Stimulated activated CD8-positive, alpha-beta memory T cell treated with anti-CD3 and anti-CD28 coated beads, Interleukin-12 subunit alpha, Interleukin-12 subunit beta, amount 100 ng/mL, for 24 hours (primary cell): ENCODE results near the gene LMOD1.
A peak's percentile ranks its signal among the peaks of the same experiment; 100 is the strongest.
"Not testable (repeated sequence)": the region's sequence is repeated elsewhere in the genome, so short reads cannot be mapped to it uniquely, and the experiment has no call there.

Source experiments
- DNase-seq: peaks from one replicate; pipeline ENCODE4 v3.0.0-alpha.2; 2020; ENCODE audit errors: extremely low read depth

Gene LMOD1

DNA sequence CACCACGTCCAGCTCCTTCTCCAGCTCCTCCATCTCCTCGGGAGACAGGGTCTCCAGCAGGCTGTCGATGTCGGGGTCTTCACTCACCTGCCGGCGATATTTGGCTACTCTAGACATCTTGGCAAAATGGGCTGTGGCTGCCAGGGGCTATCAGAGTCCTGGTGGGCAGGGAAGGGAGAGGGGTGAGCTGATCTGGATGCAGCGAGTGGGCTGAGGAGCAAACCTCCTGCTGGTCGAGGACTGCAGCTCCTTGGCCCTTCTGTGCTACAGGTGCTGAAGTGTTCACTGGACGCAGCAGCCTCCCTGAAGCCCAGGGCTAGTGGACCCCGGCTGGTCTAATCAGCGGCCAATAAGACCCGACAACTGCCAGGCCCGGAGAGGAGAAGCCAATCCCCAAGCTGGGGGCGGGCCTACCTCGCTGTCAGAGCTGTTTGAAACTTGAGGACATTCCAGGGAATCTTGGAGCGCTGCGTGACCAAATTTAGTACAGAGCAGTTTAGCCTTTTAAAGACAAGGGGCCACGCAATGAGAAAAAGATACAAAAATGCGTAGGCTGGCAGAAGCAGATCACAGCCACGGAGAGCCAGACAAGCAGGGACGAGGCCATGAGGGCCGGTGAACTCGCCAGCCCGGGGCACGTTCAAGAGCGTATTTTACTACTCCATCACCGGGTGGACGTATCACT lies at the start of gene LMOD1:
LMOD1 (minus strand) TSS at position 325 of the 685 bp plus-strand sequence; CDS start at position 117, 208 bp downstream.
- no peak for DNase-seq

DNA sequence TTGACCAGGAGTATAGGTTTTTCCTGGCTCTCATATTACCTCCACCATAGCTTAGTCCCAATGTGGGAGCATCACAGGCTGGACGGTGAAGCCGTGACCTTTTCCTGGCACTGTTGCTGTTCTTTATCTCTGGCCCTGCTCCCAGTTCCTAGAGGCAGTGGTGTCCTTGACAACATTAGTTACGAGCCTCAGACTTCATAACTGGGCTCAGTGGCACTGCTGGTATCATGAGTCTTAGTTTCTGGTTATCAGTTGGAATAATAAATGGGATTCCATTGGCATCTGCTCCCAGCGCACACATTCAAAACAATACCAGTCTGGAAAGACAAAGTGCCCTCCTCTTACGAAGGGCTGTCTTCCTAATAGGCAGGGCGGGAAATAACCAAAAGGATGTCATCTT lies 44.1 kb upstream of the LMOD1 start:
- DNase-seq = no peak

DNA sequence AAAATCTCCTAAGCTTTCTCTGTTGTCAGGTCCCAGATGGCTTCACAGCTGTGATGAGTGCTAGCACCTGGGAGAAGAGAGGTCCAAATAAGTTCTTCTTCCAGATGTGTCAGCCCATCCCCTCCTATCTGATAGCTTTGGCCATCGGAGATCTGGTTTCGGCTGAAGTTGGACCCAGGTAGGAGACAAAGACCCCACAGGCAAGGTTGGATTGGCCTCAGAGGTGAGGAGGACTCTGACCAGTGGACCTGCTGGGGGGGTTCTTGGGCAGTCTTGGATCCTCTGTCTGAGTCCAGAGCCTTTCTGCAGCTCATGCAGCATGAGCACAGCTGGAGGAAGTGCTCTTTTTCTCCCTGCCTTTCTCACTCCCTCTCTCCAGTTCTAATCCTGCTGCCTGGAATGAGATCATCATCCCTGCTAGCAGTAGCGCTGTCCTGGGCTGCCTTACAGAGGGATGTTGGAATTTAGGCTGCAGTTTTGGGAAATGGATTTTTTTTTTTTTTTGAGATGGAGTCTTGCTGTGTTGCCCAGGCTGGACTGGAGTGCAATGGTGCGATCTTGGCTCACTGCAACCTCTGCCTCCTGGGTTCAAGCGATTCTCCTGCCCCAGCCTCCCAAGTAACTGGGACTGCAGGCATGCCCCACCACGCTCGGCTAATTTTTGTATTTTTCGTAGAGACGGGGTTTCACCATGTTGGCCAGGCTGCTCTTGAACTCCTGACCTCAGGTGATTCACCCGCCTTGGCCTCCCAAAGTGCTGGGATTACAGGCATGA lies 43.2 kb upstream of the LMOD1 start:
- no peak for DNase-seq

DNA sequence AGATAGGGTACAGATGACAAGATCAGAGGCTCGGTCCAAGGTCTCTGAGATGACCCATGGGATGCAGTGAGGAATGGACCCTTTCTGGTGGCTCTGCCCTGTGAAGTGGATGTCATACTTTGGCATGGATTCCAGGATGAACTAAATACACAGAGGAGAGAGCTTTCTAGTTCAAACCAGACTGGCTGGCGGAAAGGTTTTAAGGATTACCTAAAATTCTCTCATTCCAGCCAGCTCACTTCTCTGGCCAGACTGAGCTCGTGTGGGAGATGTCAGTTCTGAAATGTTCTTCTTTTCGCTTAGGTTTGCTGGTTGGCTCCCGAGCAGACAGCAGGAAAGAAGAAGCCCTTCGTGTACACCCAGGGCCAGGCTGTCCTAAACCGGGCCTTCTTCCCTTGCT lies 42.3 kb upstream of the LMOD1 start:
- no peak for DNase-seq

DNA sequence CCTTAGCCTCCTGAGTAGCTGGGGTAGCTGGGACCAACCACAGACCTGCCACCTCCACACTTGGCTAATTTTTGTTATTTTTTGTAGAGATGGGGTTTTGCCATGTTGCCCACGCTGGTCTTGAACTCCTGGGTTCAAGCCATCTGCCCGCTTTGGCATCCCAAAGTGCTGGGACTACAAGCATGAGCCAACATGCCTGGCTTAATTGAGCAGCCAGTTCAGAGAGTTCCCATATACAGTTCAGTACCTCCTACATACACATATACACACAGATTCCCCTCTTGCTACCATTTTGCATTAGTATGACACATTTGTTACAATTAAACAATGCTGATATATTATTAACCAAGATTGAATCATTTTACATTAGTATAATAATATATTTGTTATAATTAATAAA lies 39.0 kb upstream of the LMOD1 start:
- no peak for DNase-seq

DNA sequence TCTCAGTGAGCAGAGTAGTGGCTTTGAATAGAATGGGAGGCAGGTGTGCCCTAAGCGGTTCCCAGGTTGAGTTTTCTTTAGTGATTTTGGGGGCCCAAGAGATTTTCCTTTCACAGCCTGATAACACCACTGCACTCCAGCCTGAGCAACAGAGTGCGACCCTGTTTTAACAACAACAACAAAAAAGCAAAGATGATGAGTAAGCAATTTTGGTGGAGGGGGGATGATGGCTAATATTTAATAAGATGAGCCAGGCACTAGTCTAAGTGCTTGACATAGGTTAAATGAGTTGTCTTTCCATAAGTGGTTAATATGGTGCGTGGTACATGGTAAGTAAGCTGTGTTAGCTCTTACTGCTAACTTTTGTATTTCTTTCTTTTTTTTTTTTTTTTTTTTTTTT lies 38.1 kb upstream of the LMOD1 start:
- DNase-seq = no peak

DNA sequence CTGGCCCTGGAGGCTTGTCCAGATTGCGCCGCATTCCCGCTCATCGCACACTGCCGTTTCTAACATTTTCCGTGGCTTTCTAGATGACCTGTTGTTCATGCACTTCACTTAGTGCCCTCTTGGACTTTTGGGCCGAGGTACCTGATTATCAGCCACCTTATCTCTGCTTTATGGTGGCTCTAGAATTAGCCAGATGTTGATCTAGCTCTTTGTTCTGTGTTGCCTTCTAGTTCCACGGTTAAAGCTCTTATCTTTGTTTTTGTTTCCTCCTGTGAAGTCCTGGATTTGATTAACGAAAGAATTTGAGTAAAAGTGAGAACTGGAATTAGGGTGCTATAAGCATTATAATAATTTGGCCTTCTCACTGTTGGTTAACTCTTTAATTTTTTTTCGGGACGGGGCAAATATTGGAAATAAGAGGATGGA lies 37.0 kb upstream of the LMOD1 start:
- DNase-seq = no peak

DNA sequence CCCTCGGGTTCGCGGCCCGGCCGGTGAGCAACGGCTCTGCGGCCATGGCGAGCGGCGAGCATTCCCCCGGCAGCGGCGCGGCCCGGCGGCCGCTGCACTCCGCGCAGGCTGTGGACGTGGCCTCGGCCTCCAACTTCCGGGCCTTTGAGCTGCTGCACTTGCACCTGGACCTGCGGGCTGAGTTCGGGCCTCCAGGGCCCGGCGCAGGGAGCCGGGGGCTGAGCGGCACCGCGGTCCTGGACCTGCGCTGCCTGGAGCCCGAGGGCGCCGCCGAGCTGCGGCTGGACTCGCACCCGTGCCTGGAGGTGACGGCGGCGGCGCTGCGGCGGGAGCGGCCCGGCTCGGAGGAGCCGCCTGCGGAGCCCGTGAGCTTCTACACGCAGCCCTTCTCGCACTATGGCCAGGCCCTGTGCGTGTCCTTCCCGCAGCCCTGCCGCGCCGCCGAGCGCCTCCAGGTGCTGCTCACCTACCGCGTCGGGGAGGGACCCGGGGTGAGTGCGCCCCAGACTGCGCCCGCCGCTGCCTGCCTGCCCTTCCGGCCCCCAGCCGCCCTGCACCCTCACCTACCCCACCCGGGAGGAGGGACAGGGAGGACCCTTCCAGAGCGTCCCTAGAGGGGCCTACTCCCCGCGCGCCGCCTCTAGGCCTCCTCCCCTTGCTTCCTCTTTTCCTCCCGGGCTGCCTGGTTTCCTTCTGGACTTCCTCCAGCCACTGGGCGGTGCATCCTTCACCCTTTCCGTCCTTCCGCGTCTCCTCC lies 36.5 kb upstream of the LMOD1 start, which contains the start of gene RNPEP:
RNPEP (plus strand) TSS at position 26 of the 757 bp plus-strand sequence; CDS start at position 45, 19 bp downstream.
- DNase-seq = no peak

DNA sequence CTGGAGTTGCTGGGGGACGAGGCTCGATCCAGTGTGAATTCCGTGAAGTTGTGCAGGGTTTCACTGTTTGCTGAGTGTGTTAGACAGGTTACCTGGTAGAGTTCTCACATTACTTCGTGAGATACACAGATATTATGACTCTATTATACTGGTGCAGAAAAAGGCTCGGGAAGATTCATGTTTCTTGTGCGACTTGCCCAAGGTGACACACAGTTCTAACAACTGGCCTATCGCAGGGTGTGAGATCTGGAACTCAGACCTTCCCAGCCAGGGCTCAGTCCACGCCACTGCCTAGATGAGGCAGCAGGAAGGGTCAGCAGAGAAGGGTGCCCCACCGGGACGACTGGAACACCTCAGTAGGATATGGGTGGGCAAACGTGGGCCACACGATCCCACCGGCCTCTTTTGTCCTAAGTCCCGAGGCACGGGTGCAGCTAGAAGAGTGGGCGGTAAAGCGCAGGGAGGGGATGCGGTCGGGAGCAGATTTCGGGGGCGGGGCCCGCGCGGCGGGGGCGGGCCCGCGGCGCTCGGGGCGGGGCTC lies 35.8 kb upstream of the LMOD1 start:
- DNase-seq = peak; percentile 32

DNA sequence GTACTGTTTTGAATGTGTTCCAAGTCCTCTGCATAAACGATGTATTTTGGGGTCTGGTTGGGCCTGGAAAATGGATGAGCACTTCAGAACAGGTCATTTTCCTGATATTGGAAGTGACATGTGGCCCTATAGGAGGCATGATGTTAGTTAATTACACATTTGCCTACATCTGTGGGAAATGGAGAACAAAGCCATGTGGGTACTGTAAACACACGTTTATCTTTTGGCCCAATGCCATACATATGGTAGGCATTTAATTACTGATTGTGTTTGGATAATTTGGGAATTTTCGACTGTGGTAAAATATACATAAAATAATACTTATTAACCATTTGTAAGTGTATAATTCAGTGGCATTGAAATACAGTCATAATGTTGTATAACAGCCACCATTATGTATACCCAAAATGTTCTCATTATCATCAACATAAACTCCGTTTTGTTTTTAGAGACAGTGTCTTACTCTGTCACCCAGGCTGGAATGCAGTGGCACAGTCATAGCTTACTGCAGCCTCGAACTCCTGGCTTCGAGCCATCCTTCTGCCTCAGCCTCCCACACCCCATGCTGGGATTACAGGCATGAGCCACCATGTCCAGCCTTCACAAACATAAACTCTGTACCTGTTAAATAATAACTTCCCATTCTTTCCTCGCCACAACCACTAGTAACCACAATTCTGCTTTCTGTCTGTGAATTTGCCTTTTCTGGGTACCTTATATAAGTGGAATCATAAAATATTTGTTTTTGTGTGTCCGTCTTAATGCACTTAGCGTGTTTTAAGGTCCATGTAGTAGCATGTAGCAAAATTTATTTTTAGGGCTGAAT lies 24.2 kb upstream of the LMOD1 start:
- no peak for DNase-seq

DNA sequence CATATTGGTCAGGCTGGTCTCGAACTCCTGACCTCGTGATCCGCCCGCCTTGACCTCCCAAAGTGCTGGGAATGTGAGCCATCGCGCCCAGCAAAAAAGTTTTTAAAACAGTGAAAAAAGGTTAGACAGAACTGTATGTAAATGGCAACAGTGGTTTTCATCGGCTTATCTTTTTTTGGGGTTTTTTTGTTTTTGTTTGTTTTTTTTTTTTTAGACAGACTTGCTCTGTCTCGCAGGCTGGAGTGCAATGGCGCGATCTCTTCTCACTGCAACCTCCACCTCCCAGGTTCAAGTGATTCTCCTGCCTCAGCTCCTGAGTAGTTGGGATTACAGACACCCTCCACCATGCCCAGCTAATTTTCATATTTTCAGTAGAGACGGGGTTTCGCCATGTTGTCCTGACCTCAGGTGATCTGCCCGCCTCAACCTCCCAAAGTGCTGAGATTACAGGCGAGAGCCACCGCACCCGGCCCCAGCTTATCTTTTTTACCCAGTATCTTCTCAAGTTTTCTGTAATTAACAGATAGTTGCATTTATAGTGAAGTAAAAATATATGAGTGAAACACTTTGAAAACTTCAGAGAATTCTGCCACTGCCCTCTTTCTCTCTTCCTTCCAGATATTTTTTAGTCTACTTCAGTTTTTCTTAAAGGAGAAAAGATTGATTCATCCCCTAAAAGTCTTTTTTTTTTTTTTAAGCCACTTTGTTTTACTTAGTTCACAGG lies 22.0 kb upstream of the LMOD1 start:
- DNase-seq = no peak

DNA sequence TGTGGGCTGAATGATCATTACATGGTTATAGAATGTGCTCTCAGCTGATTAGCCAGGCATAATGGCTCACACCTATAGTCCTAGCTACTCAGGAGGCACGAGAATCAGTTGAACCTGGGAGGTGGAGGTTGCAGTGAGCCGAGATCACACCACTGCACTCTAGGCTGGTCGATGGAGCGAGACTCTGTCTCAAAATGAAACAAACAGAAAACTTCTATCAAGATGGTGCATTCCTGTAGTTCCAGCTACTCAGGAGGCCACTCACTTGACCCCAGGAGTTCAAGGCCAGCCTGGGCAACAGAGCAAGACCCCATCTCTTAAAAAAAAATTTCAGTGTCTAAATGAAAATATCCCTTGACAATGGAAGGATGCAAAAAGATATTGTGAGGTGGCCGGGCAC lies 19.8 kb upstream of the LMOD1 start:
- no peak for DNase-seq

DNA sequence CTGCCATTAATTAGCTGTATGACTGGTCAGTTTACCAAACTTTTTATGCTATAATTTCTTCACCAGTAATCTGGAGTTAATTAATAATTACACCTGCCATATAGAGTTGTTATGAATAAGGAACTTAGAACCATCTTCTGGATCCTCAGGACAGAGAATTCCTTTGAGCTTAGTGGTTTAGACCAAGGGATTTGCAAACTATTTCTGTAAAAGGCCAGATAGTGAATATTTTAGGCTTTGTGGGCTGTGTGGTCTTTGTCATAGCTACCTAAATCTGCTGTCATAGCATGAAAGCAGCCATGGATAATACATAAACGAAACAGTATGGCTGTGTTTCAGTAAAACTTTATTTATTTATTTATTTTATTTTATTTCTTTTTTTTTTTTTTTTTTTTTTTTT lies 17.9 kb upstream of the LMOD1 start:
- DNase-seq = no peak

DNA sequence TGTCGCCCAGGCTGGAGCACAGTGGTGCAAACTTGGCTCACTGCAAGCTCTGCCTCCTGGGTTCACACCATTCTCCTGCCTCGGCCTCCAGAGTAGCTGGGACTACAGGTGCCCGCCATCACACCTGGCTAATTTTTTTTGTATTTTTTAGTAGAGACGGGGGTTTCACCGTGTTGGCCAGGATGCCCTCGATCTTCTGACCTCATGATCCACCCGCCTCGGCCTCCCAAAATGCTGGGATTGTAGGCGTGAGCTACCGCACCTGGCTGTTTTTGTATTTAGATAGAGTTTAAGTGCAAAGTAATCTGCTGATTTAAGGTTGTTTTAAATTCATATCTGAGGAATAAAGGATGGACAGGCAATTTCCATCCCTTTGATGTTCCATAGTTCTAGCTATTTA lies 16.0 kb upstream of the LMOD1 start:
- DNase-seq = not testable (repeated sequence)

DNA sequence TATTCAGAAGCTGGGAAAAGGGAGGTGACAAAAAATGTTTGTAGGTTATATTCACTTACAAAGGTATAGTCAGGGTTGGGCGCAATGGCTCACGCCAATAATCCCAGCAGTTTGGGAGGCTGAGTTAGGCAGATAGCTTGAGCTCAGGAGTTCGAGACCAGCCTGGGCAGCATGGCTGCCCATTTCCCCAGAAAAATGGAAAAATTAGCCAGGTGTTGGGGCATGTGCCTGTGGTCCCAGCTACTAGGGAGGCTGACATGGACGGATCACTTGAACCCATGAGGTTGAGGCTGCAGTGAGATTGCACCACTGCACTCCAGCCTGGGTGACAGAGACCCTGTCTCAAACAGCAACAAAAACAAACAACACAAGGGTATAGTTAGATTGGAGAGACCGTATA lies 12.0 kb upstream of the LMOD1 start:
- no peak for DNase-seq

DNA sequence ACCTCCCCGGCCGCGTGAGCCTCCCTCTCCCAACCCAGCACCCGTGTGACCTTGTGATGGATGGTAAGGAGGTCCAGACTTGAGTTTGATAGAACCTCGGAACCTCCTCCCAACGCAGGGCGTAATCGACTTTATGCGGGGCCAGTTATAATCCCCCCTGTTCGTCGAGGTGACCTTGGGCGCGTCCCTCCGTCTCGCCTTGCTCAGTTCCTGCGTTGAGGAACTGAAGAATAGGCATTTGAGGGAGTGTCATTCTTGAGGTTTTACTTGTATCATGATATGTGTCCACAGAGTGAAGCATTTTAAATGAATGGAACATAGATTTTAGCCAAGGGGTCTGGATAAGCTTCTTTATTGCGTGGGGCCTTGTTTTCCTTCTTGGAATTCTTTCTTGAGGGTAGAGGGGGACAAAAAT lies 9.4 kb upstream of the LMOD1 start:
- no peak for DNase-seq

DNA sequence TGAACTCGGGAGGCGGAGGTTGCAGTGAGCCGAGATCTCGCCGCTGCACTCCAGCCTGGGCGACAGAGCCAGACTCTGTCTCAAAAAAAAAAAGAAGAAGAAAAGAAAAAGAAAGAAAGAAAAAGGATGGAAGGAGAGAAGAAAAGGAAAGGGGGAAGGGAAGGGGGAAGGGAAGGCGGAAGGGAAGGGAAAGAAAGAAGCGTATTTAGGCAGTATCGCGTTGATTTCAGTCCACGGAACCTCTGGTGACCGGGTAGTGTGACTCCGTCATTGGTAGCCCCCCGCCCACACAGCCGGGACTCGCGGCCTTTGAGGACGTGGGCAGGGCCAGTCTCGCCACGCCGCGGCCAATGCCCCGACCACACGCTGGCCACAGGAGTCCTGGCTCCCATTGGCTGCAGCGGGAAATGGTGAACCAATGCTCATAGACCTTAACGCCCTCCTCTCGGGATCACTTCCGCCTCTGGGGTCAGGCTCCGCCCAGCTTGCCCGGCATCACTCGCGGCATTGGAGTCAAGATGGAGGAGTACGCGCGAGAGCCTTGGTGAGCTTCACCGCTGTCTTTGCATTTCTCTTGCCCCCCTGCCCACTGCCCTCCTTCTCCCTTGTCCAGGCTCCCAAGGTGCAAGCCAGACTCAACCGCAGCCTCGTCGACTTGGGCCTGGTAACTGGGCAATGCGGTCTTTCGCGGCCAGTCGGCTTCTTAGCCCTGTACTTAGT lies 8.8 kb upstream of the LMOD1 start, which contains the start of gene TIMM17A:
TIMM17A (plus strand) TSS at position 495 of the 720 bp plus-strand sequence; CDS start at position 519, 24 bp downstream.
- DNase-seq = peak; percentile 78

DNA sequence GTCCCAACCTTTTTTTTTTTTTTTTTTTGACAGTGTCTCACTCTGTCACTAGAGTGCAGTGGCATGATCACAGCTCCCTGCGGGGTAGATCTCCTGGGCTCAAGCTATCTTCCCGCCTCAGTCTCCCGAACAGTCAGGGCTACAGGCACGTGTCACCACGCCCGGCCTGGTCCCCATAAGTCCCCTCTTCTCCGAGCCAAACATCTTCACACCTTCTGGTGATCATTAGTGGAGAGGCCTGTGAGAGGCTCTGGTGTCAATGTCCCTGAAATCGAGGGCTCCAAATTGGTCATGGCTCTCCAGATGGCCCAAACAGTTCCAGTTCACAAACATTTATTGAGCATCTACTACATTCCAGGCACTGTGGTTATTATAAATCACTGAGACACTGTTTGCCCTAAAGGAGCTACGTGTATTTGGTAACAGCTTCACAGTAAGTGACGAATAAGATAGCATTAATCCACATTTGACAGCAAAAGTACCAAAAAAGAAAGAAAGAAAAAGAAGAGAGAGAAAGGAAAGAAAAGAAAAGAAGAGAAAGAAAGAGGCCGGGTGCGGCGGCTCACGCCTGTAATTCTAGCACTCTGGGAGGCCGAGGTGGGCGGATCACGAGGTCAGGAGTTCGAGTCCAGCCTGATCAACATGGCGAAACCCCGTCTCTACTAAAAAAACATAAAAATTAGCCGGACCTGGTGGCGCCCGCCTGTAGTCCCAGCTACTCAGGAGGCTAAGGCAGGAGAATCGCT lies 8.1 kb upstream of the LMOD1 start:
- DNase-seq = no peak

DNA sequence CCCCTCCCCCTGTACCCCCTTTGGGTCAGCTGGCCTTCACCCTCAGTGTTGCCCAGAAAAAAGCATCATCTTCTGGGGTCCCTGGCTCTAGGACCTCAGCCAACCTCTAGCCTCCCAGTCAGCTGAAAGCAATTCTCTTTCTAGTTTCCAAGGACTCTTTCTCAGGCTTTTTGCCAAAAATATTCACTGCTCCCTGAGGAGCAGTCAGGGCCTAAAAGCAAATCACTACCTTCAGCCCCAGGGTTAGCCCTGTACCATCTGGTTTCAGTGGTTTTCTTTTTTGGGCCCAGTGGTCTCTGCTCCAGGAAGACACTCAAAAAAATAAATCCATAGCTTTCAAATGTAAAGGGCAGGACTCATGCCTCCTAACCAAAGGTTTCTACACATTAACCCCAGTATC lies 3.1 kb upstream of the LMOD1 start:
- no peak for DNase-seq
